IMR-90 (cell line): ENCODE data around the gene SLC25A44.

Experiments
- CTCF ChIP-seq: conservative IDR thresholded peaks from 2 replicates; pipeline ENCODE4 v1.5.1; 2012; ENCODE audit warnings: mild to moderate bottlenecking, low read depth, low read length, improper control_type of control experiment
- ELK1 ChIP-seq: fragments of 150-350 bp; IDR thresholded peaks from 2 replicates; pipeline ENCODE4 v1.6.1; 2016; ENCODE audit warnings: low read depth, mild to moderate bottlenecking, low read length, moderate library complexity, borderline replicate concordance
- MAZ ChIP-seq: IDR thresholded peaks from 2 replicates; pipeline ENCODE4 v1.6.1; 2012; ENCODE audit warnings: low read depth, mild to moderate bottlenecking, low read length, improper control_type of control experiment, moderate library complexity, borderline replicate concordance
- MXI1 ChIP-seq: IDR thresholded peaks from 2 replicates; pipeline ENCODE4 v1.6.1; 2012; ENCODE audit warnings: low read depth, mild to moderate bottlenecking, low read length, moderate library complexity, borderline replicate concordance
- POLR2A ChIP-seq: IDR thresholded peaks from 2 replicates; pipeline ENCODE4 v1.6.1; 2012; ENCODE audit warnings: mild to moderate bottlenecking, low read depth, low read length
- RAD21 ChIP-seq: IDR thresholded peaks from 2 replicates; pipeline ENCODE4 v1.6.1; 2012; ENCODE audit warnings: low read length, improper control_type of control experiment
- RCOR1 ChIP-seq: IDR thresholded peaks from 2 replicates; pipeline ENCODE4 v1.6.1; 2012; ENCODE audit warnings: mild to moderate bottlenecking, low read length, improper control_type of control experiment; ENCODE audit not compliant: insufficient replicate concordance
- USF2 ChIP-seq: fragments of 150-350 bp; IDR thresholded peaks from 2 replicates; pipeline ENCODE4 v1.6.1; 2017; ENCODE audit warnings: mild to moderate bottlenecking, antibody characterized with exemption, low read length, low read depth

- TF ChIP-seq CTCF (no peak), RAD21 (no peak), MAZ (no peak), ELK1 (no peak), POLR2A (no peak), RCOR1 (no peak), MXI1 (no peak), USF2 (no peak)
Observed at GRCh38 chr1:156248323-156248683, 54.4 kb downstream of the SLC25A44 start.
